ENCODE results near the gene ZDHHC16. TPM values are rescaled to one million over a fixed set of nuclear protein-coding genes. Genes with fewer than 3 reads are reported as not detected.

ZDHHC16 gene
- total and polyA plus RNA-seq, 10 of the 15 experiments (the other 5 are each of a cell fraction or from before 2014, with no cell fraction given), result 16.8 to 63.1 (median 29.8) TPM

DNA sequence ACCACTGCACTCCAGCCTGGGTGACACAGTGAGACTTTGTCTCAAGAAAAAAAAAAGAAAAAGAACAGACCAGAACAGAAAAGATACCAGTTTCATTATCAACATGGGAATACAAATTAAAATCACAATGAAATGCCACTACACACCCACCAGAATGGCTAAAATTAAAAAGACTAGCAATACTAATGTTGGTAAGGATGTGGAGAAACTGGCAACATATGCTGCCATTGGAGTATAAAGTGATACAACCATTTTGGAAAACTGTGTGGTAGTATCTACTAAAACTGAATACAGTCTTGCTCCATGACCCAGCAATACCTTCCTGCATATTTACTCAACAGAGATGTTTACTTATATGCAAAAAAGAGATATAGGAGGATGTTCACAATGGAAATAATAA lies 41.9 kb upstream of the ZDHHC16 start:
- no peak overlapping the region for H3K4me2 ChIP-seq (ENCODE audit: control insufficient read depth, insufficient read depth)
- no peak overlapping the region for H2AFZ ChIP-seq (ENCODE audit: control insufficient read depth, low read depth, low read length)
- H3K9ac ChIP-seq (ENCODE audit: control insufficient read depth, insufficient read depth, low read length), result no peak overlapping the region
- RAD21 ChIA-PET (ENCODE audit: unreplicated experiment), result interaction anchor here (0.7 kb wide), 1 partner anchor 11 kb away, joined by 3 read pairs; no protein-coding TSS in a partner anchor
- FAIRE-seq (no peak), ATAC-seq (no peak), DNase-seq (ENCODE audit: low read depth, low spot score) (no peak)
- peaks cover 10% of the 10 kb centered on the region for H3K79me2 ChIP-seq (ENCODE audit: control insufficient read depth, insufficient read depth, low read length)
- in situ Hi-C loops (cut with MboI) (no loop called here), intact Hi-C loops (cut with micrococcal nuclease; ENCODE audit: unreplicated experiment) (no loop called here)
- BruUV-seq (replicated peaks), result no TSS peak
- SMC1A ChIA-PET (ENCODE audit: uncharacterized antibody, unreplicated experiment), result no interaction called here
- no peak overlapping the region for H3K4me3 ChIP-seq
- H3K27me3 ChIP-seq (replicated peaks in 1 of 2; ENCODE audit: control insufficient read depth in 2 of 2, insufficient read depth in 2 of 2, low read length in 1 of 2), result no peaks in the 10 kb centered on the region
- no peak overlapping the region for H3K27ac ChIP-seq (ENCODE audit: control insufficient read depth, insufficient read depth)
- H3K9me3 ChIP-seq (replicated peaks; ENCODE audit: control insufficient read depth, insufficient read depth, low read length), result no peaks in the 10 kb centered on the region
- no peaks in the 10 kb centered on the region for H4K20me1 ChIP-seq (ENCODE audit: control insufficient read depth, insufficient read depth)
- CTCF ChIA-PET, result interaction anchor here (1.5 kb wide), 1 partner anchor 150 kb away, joined by 4 read pairs; no protein-coding TSS in a partner anchor
- H3K36me3 ChIP-seq (ENCODE audit: control insufficient read depth in 2 of 2, insufficient read depth in 2 of 2, low read length in 1 of 2), result no peaks in the 10 kb centered on the region
- POLR2A ChIA-PET, result no interaction called here
- no peaks in the 10 kb centered on the region for H3K4me1 ChIP-seq (ENCODE audit: control insufficient read depth, insufficient read depth, low read length)
- TF ChIP-seq E2F8 (IDR thresholded peaks at IDR 0.05; ENCODE audit: low read depth, partially characterized antibody), result no peak
- TF ChIP-seq, protein P1, sequence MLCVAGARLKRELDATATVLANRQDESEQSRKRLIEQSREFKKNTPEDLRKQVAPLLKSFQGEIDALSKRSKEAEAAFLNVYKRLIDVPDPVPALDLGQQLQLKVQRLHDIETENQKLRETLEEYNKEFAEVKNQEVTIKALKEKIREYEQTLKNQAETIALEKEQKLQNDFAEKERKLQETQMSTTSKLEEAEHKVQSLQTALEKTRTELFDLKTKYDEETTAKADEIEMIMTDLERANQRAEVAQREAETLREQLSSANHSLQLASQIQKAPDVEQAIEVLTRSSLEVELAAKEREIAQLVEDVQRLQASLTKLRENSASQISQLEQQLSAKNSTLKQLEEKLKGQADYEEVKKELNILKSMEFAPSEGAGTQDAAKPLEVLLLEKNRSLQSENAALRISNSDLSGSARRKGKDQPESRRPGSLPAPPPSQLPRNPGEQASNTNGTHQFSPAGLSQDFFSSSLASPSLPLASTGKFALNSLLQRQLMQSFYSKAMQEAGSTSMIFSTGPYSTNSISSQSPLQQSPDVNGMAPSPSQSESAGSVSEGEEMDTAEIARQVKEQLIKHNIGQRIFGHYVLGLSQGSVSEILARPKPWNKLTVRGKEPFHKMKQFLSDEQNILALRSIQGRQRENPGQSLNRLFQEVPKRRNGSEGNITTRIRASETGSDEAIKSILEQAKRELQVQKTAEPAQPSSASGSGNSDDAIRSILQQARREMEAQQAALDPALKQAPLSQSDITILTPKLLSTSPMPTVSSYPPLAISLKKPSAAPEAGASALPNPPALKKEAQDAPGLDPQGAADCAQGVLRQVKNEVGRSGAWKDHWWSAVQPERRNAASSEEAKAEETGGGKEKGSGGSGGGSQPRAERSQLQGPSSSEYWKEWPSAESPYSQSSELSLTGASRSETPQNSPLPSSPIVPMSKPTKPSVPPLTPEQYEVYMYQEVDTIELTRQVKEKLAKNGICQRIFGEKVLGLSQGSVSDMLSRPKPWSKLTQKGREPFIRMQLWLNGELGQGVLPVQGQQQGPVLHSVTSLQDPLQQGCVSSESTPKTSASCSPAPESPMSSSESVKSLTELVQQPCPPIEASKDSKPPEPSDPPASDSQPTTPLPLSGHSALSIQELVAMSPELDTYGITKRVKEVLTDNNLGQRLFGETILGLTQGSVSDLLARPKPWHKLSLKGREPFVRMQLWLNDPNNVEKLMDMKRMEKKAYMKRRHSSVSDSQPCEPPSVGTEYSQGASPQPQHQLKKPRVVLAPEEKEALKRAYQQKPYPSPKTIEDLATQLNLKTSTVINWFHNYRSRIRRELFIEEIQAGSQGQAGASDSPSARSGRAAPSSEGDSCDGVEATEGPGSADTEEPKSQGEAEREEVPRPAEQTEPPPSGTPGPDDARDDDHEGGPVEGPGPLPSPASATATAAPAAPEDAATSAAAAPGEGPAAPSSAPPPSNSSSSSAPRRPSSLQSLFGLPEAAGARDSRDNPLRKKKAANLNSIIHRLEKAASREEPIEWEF (IDR thresholded peaks at IDR 0.05; ENCODE audit: insufficient replicate concordance, low read depth, low read length), result no peak
- TF ChIP-seq POLR2A (IDR thresholded peaks at IDR 0.05; ENCODE audit: low read depth, low read length), result no peak
- TF ChIP-seq NFIC (IDR thresholded peaks at IDR 0.05; ENCODE audit: low read depth, low read length), result no peak
- TF ChIP-seq, protein P2, sequence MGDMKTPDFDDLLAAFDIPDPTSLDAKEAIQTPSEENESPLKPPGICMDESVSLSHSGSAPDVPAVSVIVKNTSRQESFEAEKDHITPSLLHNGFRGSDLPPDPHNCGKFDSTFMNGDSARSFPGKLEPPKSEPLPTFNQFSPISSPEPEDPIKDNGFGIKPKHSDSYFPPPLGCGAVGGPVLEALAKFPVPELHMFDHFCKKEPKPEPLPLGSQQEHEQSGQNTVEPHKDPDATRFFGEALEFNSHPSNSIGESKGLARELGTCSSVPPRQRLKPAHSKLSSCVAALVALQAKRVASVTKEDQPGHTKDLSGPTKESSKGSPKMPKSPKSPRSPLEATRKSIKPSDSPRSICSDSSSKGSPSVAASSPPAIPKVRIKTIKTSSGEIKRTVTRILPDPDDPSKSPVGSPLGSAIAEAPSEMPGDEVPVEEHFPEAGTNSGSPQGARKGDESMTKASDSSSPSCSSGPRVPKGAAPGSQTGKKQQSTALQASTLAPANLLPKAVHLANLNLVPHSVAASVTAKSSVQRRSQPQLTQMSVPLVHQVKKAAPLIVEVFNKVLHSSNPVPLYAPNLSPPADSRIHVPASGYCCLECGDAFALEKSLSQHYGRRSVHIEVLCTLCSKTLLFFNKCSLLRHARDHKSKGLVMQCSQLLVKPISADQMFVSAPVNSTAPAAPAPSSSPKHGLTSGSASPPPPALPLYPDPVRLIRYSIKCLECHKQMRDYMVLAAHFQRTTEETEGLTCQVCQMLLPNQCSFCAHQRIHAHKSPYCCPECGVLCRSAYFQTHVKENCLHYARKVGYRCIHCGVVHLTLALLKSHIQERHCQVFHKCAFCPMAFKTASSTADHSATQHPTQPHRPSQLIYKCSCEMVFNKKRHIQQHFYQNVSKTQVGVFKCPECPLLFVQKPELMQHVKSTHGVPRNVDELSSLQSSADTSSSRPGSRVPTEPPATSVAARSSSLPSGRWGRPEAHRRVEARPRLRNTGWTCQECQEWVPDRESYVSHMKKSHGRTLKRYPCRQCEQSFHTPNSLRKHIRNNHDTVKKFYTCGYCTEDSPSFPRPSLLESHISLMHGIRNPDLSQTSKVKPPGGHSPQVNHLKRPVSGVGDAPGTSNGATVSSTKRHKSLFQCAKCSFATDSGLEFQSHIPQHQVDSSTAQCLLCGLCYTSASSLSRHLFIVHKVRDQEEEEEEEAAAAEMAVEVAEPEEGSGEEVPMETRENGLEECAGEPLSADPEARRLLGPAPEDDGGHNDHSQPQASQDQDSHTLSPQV (IDR thresholded peaks at IDR 0.05), result no peak
- TF ChIP-seq TCF7 (IDR thresholded peaks at IDR 0.05; ENCODE audit: borderline replicate concordance), result no peak
- TF ChIP-seq ASH2L (IDR thresholded peaks at IDR 0.05; ENCODE audit: borderline replicate concordance, low read depth), result no peak
- TF ChIP-seq, protein P3, sequence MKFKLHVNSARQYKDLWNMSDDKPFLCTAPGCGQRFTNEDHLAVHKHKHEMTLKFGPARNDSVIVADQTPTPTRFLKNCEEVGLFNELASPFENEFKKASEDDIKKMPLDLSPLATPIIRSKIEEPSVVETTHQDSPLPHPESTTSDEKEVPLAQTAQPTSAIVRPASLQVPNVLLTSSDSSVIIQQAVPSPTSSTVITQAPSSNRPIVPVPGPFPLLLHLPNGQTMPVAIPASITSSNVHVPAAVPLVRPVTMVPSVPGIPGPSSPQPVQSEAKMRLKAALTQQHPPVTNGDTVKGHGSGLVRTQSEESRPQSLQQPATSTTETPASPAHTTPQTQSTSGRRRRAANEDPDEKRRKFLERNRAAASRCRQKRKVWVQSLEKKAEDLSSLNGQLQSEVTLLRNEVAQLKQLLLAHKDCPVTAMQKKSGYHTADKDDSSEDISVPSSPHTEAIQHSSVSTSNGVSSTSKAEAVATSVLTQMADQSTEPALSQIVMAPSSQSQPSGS (IDR thresholded peaks at IDR 0.05; ENCODE audit: low read length), result no peak
- TF ChIP-seq FOXM1 (IDR thresholded peaks at IDR 0.05; ENCODE audit: low read depth, low read length), result no peak
- TF ChIP-seq JUND (IDR thresholded peaks at IDR 0.05; ENCODE audit: low read depth, low read length), result no peak
- TF ChIP-seq CREB1 (IDR thresholded peaks at IDR 0.05; ENCODE audit: low read depth), result no peak

Data from GM12878 (cell line).